CD4-positive, alpha-beta T cell (primary cell): ENCODE measurements around the gene KRTAP5-9. TPM values are rescaled to one million over a fixed set of nuclear protein-coding genes. Genes with fewer than 3 reads are reported as not detected.

ENCODE experiments used
- ATAC-seq: fragments of 200-7000 bp; cut with Tn5 transposase; one replicate; pipeline ENCODE4 v1.10.0; 2022; ENCODE audit warnings: mild to moderate bottlenecking; ENCODE audit not compliant: poor library complexity
- CTCF ChIA-PET: fragments of 350-600 bp; sonication (Branson Sonifier 250); formaldehyde crosslinking; loops from one replicate; lab custom pipeline; 2021; ENCODE audit warnings: antibody characterized with exemption, inconsistent platforms; lab: Charles Lee
- POLR2A ChIA-PET: fragments of 350-600 bp; sonication (Branson Sonifier 250); formaldehyde crosslinking; loops from one replicate; lab custom pipeline; 2021; ENCODE audit warnings: antibody characterized with exemption, inconsistent platforms; lab: Charles Lee
- DNase-seq, 14 experiments: peaks; one replicate each; pipeline ENCODE4 v3.0.0-alpha.2; 2013 to 2020; ENCODE audit warnings: mixed read lengths in 2 of 14
- H3K27ac ChIP-seq, 2 donors: one replicate each; pipeline versions ENCODE4 v1.5.1 to v1.7.0; 2013; ENCODE audit warnings: low read length in 2 of 2, low read depth in 1 of 2, mild to moderate bottlenecking in 1 of 2
- H3K27me3 ChIP-seq, 2 experiments: 1 replicate in 1 of 2; 2 replicates in 1 of 2; pipeline versions ENCODE4 v1.6.1 to v1.7.0; 2013; ENCODE audit warnings: low read length in 2 of 2, control low read depth in 1 of 2, mild to moderate bottlenecking in 1 of 2, moderate library complexity in 1 of 2; ENCODE audit not compliant: insufficient read depth in 2 of 2, control insufficient read depth in 1 of 2
- H3K36me3 ChIP-seq: one replicate; pipeline ENCODE4 v1.6.1; 2013; ENCODE audit warnings: low read length, control low read depth; ENCODE audit not compliant: insufficient read depth
- H3K4me1 ChIP-seq: one replicate; pipeline ENCODE4 v1.6.1; 2013; ENCODE audit warnings: low read length, control low read depth; ENCODE audit not compliant: insufficient read depth
- H3K4me3 ChIP-seq: one replicate; pipeline ENCODE4 v1.5.1; 2013; ENCODE audit warnings: mild to moderate bottlenecking, low read length, moderate library complexity
- H3K9me3 ChIP-seq, 2 experiments: 1 replicate in 1 of 2; 2 replicates in 1 of 2; pipeline versions ENCODE4 v1.6.1 to v1.7.0; 2013; ENCODE audit warnings: low read length in 2 of 2, mild to moderate bottlenecking in 2 of 2, control low read depth in 1 of 2, moderate library complexity in 1 of 2; ENCODE audit not compliant: control insufficient read depth in 1 of 2, insufficient read depth in 1 of 2
- H3K27ac Mint-ChIP-seq: one replicate; pipeline ENCODE4 v1.8.0; 2020; ENCODE audit warnings: mixed read lengths
- H3K27me3 Mint-ChIP-seq: one replicate; pipeline ENCODE4 v1.8.0; 2021; ENCODE audit warnings: mixed read lengths
- H3K36me3 Mint-ChIP-seq: one replicate; pipeline ENCODE4 v1.8.0; 2021; ENCODE audit warnings: low read depth, mixed read lengths
- H3K4me1 Mint-ChIP-seq: one replicate; pipeline ENCODE4 v1.8.0; 2021; ENCODE audit warnings: low read depth, mixed read lengths
- H3K4me3 Mint-ChIP-seq: one replicate; pipeline ENCODE4 v1.8.0; 2020; ENCODE audit warnings: mild to moderate bottlenecking, mixed read lengths
- H3K9me3 Mint-ChIP-seq: one replicate; pipeline ENCODE4 v1.8.0; 2020; ENCODE audit warnings: mixed read lengths
- intact Hi-C, 2 experiments: fragments of 100-400 bp; cut with DNase I in 1 of 2; cut with micrococcal nuclease in 1 of 2; formaldehyde crosslinking; loops; one replicate each; pipeline versions ENCODE4 v1.15.1 to v1.9.0; 2023 to 2025; cut with DNase I, micrococcal nuclease
- total RNA-seq, 174 experiments: library from RNA in 2 of 174; stranded (reverse) in 2 of 174; gene quantifications; one replicate each; pipeline ENCODE4 v1.2.3 and lab custom pipeline; 2021 to 2026
- TF ChIP-seq, protein P1 (sequence below): fragments of 200-600 bp; IDR thresholded peaks from one replicate; pipeline ENCODE4 v1.8.0; 2022; ENCODE audit warnings: antibody characterized with exemption, mild to moderate bottlenecking

Gene KRTAP5-9
- total RNA-seq, 2 experiments from 2014 or later: 0.28 TPM; not detected in 1

DNA sequence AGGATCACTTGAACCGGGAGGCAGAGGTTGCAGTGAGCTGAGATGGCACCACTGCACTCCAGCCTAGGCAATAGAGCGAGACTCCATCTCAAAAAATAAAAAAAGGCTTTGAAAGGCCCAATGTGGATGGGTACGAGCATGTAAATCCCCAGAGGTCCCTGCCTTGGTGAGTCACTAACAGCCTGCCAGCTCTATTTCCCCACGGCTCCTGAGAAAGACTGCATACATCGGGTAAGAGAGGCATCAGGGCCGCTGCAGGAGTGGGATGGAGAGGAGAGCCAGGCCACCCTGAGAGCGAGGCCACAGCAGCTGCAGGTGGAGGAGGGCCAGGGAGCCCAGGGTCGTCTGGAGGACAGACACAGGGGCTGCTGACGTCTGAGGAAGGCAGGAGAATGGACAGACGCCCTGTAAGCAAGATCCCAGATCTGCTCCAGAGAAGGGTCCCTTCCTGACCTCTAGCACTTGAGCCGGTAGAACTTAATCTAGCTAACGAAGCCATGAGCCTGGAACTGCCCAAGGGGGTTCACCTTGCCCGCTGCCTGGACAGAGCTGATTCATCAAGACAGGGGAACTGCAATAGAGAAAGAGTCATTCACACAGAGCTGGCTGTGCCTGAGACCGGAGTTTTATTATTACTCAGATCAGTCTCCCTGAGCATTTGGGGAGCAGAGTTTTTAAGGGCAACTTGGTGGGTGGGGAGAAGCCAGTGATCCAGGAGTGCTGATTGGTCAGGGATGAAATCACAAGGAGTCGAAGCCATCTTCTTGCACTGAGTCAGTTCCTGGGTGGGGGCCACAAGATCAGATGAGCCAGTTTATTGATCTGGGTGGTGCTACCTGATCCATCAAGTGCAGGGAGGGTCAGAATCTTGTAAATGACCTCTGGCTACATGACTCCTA is 5.1 kb upstream of the KRTAP5-9 start:
- no peak for ATAC-seq
- Mint-ChIP-seq H3K4me3 (no peak overlapping the region), H3K27ac (no peak overlapping the region)

GRCh38 chr11:71543866-71544265 is 4.4 kb upstream of the KRTAP5-9 start:
- intact Hi-C loops: no loop called here
- ATAC-seq (no peak), DNase-seq (no peak)
- Mint-ChIP-seq H3K27me3 (peaks cover 21% of the 10 kb centered on the region), H3K9me3 (peaks cover 8% of the 10 kb centered on the region), H3K27ac (no peak overlapping the region), H3K4me1 (no peaks in the 10 kb centered on the region), H3K4me3 (no peak overlapping the region), H3K36me3 (no peaks in the 10 kb centered on the region)
- ChIA-PET POLR2A (no interaction called here), CTCF (no interaction called here)
- H3K4me1 ChIP-seq: no peaks in the 10 kb centered on the region
- H3K27ac ChIP-seq: no peak overlapping the region
- H3K27me3 ChIP-seq: peaks cover 0 to 3% of the 10 kb centered on the region in 2 experiments
- TF ChIP-seq, protein P1, sequence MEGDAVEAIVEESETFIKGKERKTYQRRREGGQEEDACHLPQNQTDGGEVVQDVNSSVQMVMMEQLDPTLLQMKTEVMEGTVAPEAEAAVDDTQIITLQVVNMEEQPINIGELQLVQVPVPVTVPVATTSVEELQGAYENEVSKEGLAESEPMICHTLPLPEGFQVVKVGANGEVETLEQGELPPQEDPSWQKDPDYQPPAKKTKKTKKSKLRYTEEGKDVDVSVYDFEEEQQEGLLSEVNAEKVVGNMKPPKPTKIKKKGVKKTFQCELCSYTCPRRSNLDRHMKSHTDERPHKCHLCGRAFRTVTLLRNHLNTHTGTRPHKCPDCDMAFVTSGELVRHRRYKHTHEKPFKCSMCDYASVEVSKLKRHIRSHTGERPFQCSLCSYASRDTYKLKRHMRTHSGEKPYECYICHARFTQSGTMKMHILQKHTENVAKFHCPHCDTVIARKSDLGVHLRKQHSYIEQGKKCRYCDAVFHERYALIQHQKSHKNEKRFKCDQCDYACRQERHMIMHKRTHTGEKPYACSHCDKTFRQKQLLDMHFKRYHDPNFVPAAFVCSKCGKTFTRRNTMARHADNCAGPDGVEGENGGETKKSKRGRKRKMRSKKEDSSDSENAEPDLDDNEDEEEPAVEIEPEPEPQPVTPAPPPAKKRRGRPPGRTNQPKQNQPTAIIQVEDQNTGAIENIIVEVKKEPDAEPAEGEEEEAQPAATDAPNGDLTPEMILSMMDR: no peak
- no peaks in the 10 kb centered on the region for H3K36me3 ChIP-seq
- no peak overlapping the region for H3K4me3 ChIP-seq
- H3K9me3 ChIP-seq: peaks cover 0 to 25% of the 10 kb centered on the region in 2 experiments

More for the DNA sequence above, 5.1 kb upstream of the KRTAP5-9 start:
- intact Hi-C loops: no loop called here
- TF ChIP-seq, protein P1: no peak
- Mint-ChIP-seq H3K4me1 (no peaks in the 10 kb centered on the region), H3K36me3 (no peaks in the 10 kb centered on the region), H3K9me3 (peaks cover 8% of the 10 kb centered on the region), H3K27me3 (peaks cover 19% of the 10 kb centered on the region)
- Histone ChIP-seq H3K36me3 (no peaks in the 10 kb centered on the region), H3K27me3 (peaks cover 0 to 3% of the 10 kb centered on the region in 2 experiments), H3K4me3 (no peak overlapping the region), H3K27ac (no peak overlapping the region), H3K9me3 (peaks cover 0 to 25% of the 10 kb centered on the region in 2 experiments), H3K4me1 (no peaks in the 10 kb centered on the region)
- ChIA-PET POLR2A (no interaction called here), CTCF (no interaction called here)
- peak in 2 of 14 experiments; percentile 16 to 21 for DNase-seq

DNA sequence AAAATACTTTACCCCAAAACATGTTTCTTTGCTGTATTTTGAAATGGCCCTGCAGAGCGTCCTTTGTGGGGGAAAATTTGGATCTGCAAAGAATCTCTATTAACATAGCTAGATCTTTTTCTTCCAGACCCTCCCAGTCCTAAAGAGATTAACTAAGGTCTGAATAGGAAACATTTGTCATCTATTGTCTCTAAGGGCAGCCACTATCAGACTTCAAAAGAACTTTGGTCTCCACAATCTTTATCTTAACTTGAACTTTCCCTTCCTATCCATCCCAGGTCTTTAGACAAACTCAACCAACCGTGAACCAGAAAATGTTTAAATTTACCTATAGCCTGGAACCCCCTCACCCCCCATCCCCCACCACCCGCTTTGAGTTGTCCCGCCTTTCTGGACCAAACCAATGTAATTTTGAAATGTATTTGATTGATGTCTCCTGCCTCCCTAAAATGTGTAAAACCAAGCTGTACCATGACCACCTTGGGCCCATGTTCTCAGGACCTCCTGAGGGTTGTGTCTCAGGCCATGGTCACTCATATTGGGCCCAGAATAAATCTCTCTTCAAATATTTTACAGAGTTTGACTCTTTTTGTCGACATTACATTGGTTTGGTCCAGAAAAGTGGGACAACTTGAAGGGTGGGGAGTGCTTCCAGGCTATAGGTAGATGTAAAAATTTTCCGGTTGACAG is 3.5 kb upstream of the KRTAP5-9 start:
- peaks cover 29% of the 10 kb centered on the region for H3K27me3 Mint-ChIP-seq
- Histone ChIP-seq H3K27me3 (peaks cover 0 to 3% of the 10 kb centered on the region in 2 experiments), H3K36me3 (no peaks in the 10 kb centered on the region), H3K9me3 (peaks cover 0 to 24% of the 10 kb centered on the region in 2 experiments), H3K27ac (no peak overlapping the region), H3K4me3 (no peak overlapping the region), H3K4me1 (no peaks in the 10 kb centered on the region)
- ChIA-PET CTCF (no interaction called here), POLR2A (no interaction called here)
- intact Hi-C loops: no loop called here
- H3K4me1 Mint-ChIP-seq: no peaks in the 10 kb centered on the region
- no peak for DNase-seq
- H3K9me3 Mint-ChIP-seq: peaks cover 8% of the 10 kb centered on the region
- no peak for ATAC-seq
- TF ChIP-seq, protein P1: no peak
- no peaks in the 10 kb centered on the region for H3K36me3 Mint-ChIP-seq
- H3K27ac Mint-ChIP-seq: no peak overlapping the region
- no peak overlapping the region for H3K4me3 Mint-ChIP-seq
